IMR-90 (cell line): Measurements from ENCODE around the gene PGS1. TPM values are rescaled to one million over a fixed set of nuclear protein-coding genes. Genes with fewer than 3 reads are reported as not detected.

ENCODE experiments used
- ATAC-seq: fragments of 200-7000 bp; cut with Tn5 transposase; 2 replicates; pipeline ENCODE4 v1.9.1; 2020; ENCODE audit warnings: low read depth, mild to moderate bottlenecking, moderate library complexity
- BruUV-seq: library from RNA; stranded (reverse); fragments of 400-500 nt; replicated peaks from 2 replicates; lab custom pipeline; 2021; lab: Mats Ljungman, UMichigan
- CTCF ChIA-PET: fragments of 300-600 bp; formaldehyde crosslinking; extraction: SDS; loops from one replicate; lab custom pipeline; 2021; ENCODE audit warnings: antibody characterized with exemption; lab: Yijun Ruan, JAX
- POLR2A ChIA-PET: fragments of 300-600 bp; sonication (Branson Sonifier 250); formaldehyde crosslinking; loops from one replicate; lab custom pipeline; 2022; ENCODE audit warnings: antibody characterized with exemption; ENCODE audit not compliant: unreplicated experiment; lab: Charles Lee
- DNase-seq: peaks from one replicate; pipeline ENCODE4 v3.0.0; 2013
- H2AFZ ChIP-seq: replicated peaks from 2 replicates; pipeline ENCODE3; 2013; ENCODE audit warnings: low read length, mild to moderate bottlenecking; ENCODE audit not compliant: poor library complexity
- H2AK5ac ChIP-seq: 2 replicates; pipeline ENCODE4 v1.6.1; 2013; ENCODE audit warnings: low read depth, low read length, inconsistent platforms
- H2AK9ac ChIP-seq: replicated peaks from 2 replicates; pipeline ENCODE3; 2013; ENCODE audit warnings: mild to moderate bottlenecking, low read depth, low read length, moderate library complexity; ENCODE audit not compliant: poor library complexity
- H2BK120ac ChIP-seq: 2 replicates; pipeline ENCODE4 v1.6.1; 2013; ENCODE audit warnings: low read depth, low read length, inconsistent platforms
- H2BK15ac ChIP-seq: 3 replicates; pipeline ENCODE4 v1.6.1; 2013; ENCODE audit warnings: low read depth, low read length, inconsistent platforms
- H2BK20ac ChIP-seq: 2 replicates; pipeline ENCODE4 v1.6.1; 2013; ENCODE audit warnings: low read depth, mild to moderate bottlenecking, inconsistent platforms, low read length, moderate library complexity
- H2BK5ac ChIP-seq: 2 replicates; pipeline ENCODE4 v1.6.1; 2013; ENCODE audit warnings: mild to moderate bottlenecking, low read depth, low read length, inconsistent platforms; ENCODE audit not compliant: poor library complexity, severe bottlenecking
- H3K14ac ChIP-seq: replicated peaks from 2 replicates; pipeline ENCODE4 v1.6.1; 2013; ENCODE audit warnings: low read depth, low read length, inconsistent platforms
- H3K18ac ChIP-seq: 2 replicates; pipeline ENCODE4 v1.6.1; 2013; ENCODE audit warnings: low read depth, low read length, control low read depth
- H3K23ac ChIP-seq: 2 replicates; pipeline ENCODE4 v1.6.1; 2013; ENCODE audit warnings: low read depth, low read length, inconsistent platforms
- H3K27ac ChIP-seq: 2 replicates; pipeline ENCODE4 v1.5.1; 2013; ENCODE audit warnings: mild to moderate bottlenecking, control low read depth, low read length; ENCODE audit not compliant: insufficient read depth
- H3K27me3 ChIP-seq: 2 replicates; pipeline ENCODE4 v1.6.1; 2013; ENCODE audit warnings: low read length; ENCODE audit not compliant: control insufficient read depth, insufficient read depth
- H3K36me3 ChIP-seq: 2 replicates; pipeline ENCODE4 v1.6.1; 2013; ENCODE audit warnings: low read length, mixed read lengths; ENCODE audit not compliant: control insufficient read depth, insufficient read depth
- H3K4ac ChIP-seq: 2 replicates; pipeline ENCODE4 v1.6.1; 2013; ENCODE audit warnings: low read depth, low read length, inconsistent platforms
- H3K4me1 ChIP-seq: 2 replicates; pipeline ENCODE4 v1.6.1; 2013; ENCODE audit warnings: low read length, mixed read lengths; ENCODE audit not compliant: control insufficient read depth, insufficient read depth
- H3K4me2 ChIP-seq: 2 replicates; pipeline ENCODE4 v1.6.1; 2013; ENCODE audit warnings: low read depth, mild to moderate bottlenecking, control low read depth, low read length, moderate library complexity
- H3K4me3 ChIP-seq: 2 replicates; pipeline ENCODE4 v1.5.1; 2013; ENCODE audit warnings: low read depth, mild to moderate bottlenecking, control low read depth, low read length, moderate library complexity; ENCODE audit not compliant: insufficient read depth
- H3K56ac ChIP-seq: 2 replicates; pipeline ENCODE4 v1.6.1; 2013; ENCODE audit warnings: low read length, inconsistent platforms; ENCODE audit not compliant: insufficient read depth; ENCODE audit errors: extremely low read depth
- H3K79me1 ChIP-seq, 2 experiments: 2 replicates each; pipeline ENCODE4 v1.6.1; 2013; ENCODE audit warnings: low read length in 2 of 2, inconsistent platforms in 1 of 2, low read depth in 1 of 2
- H3K9ac ChIP-seq: 2 replicates; pipeline ENCODE4 v1.6.1; 2013; ENCODE audit warnings: low read depth, low read length, control low read depth
- H3K9me1 ChIP-seq: 2 replicates; pipeline ENCODE4 v1.6.1; 2013; ENCODE audit warnings: low read length, inconsistent platforms; ENCODE audit not compliant: insufficient read depth
- H3K9me3 ChIP-seq: 2 replicates; pipeline ENCODE4 v1.6.1; 2013; ENCODE audit warnings: low read length; ENCODE audit not compliant: control insufficient read depth, insufficient read depth
- H4K20me1 ChIP-seq: 2 replicates; pipeline ENCODE4 v1.6.1; 2013; ENCODE audit warnings: low read length, inconsistent platforms; ENCODE audit not compliant: insufficient read depth
- H4K5ac ChIP-seq: 2 replicates; pipeline ENCODE4 v1.6.1; 2013; ENCODE audit warnings: mild to moderate bottlenecking, low read depth, low read length, control low read depth
- H4K8ac ChIP-seq, 2 experiments: 2 replicates each; pipeline ENCODE4 v1.6.1; 2013; ENCODE audit warnings: low read depth in 2 of 2, low read length in 2 of 2, control low read depth in 1 of 2, inconsistent platforms in 1 of 2
- H4K91ac ChIP-seq: 2 replicates; pipeline ENCODE4 v1.6.1; 2013; ENCODE audit warnings: low read depth, low read length, inconsistent platforms; ENCODE audit not compliant: insufficient read depth
- BHLHE40 ChIP-seq: fragments of 150-350 bp; IDR thresholded peaks from 2 replicates; pipeline ENCODE4 v1.6.1; 2016; ENCODE audit warnings: mild to moderate bottlenecking, low read depth, low read length
- CEBPB ChIP-seq: IDR thresholded peaks from 2 replicates; pipeline ENCODE4 v1.6.1; 2012; ENCODE audit warnings: low read depth, low read length, improper control_type of control experiment
- CHD1 ChIP-seq: IDR thresholded peaks from 2 replicates; pipeline ENCODE4 v1.6.1; 2012; ENCODE audit warnings: low read depth, low read length, improper control_type of control experiment
- CTCF ChIP-seq: conservative IDR thresholded peaks from 2 replicates; pipeline ENCODE4 v1.5.1; 2012; ENCODE audit warnings: mild to moderate bottlenecking, low read depth, low read length, improper control_type of control experiment
- FOS ChIP-seq: fragments of 150-350 bp; IDR thresholded peaks from 2 replicates; pipeline ENCODE4 v1.6.1; 2016; ENCODE audit warnings: low read depth, low read length
- MAFK ChIP-seq: IDR thresholded peaks from 2 replicates; pipeline ENCODE4 v1.6.1; 2012; ENCODE audit warnings: low read depth, low read length, improper control_type of control experiment
- MAZ ChIP-seq: IDR thresholded peaks from 2 replicates; pipeline ENCODE4 v1.6.1; 2012; ENCODE audit warnings: low read depth, mild to moderate bottlenecking, low read length, improper control_type of control experiment, moderate library complexity, borderline replicate concordance
- MXI1 ChIP-seq: IDR thresholded peaks from 2 replicates; pipeline ENCODE4 v1.6.1; 2012; ENCODE audit warnings: low read depth, mild to moderate bottlenecking, low read length, moderate library complexity, borderline replicate concordance
- NFE2L2 ChIP-seq: fragments of 150-350 bp; IDR thresholded peaks from 2 replicates; pipeline ENCODE4 v1.6.1; 2016; ENCODE audit warnings: low read depth, mild to moderate bottlenecking, low read length
- POLR2A ChIP-seq: IDR thresholded peaks from 2 replicates; pipeline ENCODE4 v1.6.1; 2012; ENCODE audit warnings: mild to moderate bottlenecking, low read depth, low read length
- RAD21 ChIP-seq: IDR thresholded peaks from 2 replicates; pipeline ENCODE4 v1.6.1; 2012; ENCODE audit warnings: low read length, improper control_type of control experiment
- RCOR1 ChIP-seq: IDR thresholded peaks from 2 replicates; pipeline ENCODE4 v1.6.1; 2012; ENCODE audit warnings: mild to moderate bottlenecking, low read length, improper control_type of control experiment; ENCODE audit not compliant: insufficient replicate concordance
- RFX5 ChIP-seq: IDR thresholded peaks from 2 replicates; pipeline ENCODE4 v1.8.0; 2012; ENCODE audit warnings: low read depth, mild to moderate bottlenecking, low read length, moderate library complexity
- SMC3 ChIP-seq: fragments of 150-350 bp; IDR thresholded peaks from 2 replicates; pipeline ENCODE4 v1.6.1; 2016; ENCODE audit warnings: low read depth, mild to moderate bottlenecking, antibody characterized with exemption, low read length, moderate library complexity
- WGBS, 2 experiments: methylation state at CpG; one replicate each; pipeline versions ENCODE4 v1.1.5 to v1.1.7; 2013; ENCODE audit warnings: missing lambda C conversion rate in 2 of 2; ENCODE audit not compliant: insufficient read length in 1 of 2; ENCODE audit errors: extremely low coverage in 2 of 2; 5-methylcytosine and 5-hydroxymethylcytosine counted together
- dilution Hi-C: fragments of 300-500 bp; cut with HindIII; formaldehyde crosslinking; loops from one replicate; pipeline ENCODE4 v1.14.3; 2018; ENCODE audit warnings: low sequenced_read_pairs; ENCODE audit not compliant: unreplicated experiment
- in situ Hi-C: fragments of 300-500 bp; cut with MboI; formaldehyde crosslinking; loops from 3 replicates; pipeline ENCODE4 v1.14.3; 2019; ENCODE audit warnings: low sequenced_read_pairs, inconsistent platforms, mixed read lengths
- intact Hi-C: fragments of 100-400 bp; cut with micrococcal nuclease; formaldehyde crosslinking; loops from 2 replicates; pipeline ENCODE4 v1.10.0; 2022
- polyA plus RNA-seq, 3 experiments: library from polyadenylated mRNA; depleted of rRNA; stranded (reverse); fragments of >200 nt; gene quantifications; 2 replicates each; pipeline ENCODE4 v1.2.3, GENCODE V29; 2012; ENCODE audit warnings: low replicate concordance in 1 of 3
- total RNA-seq: library from RNA; depleted of rRNA; stranded (reverse); fragments of >200 nt; gene quantifications from 2 replicates; pipeline ENCODE4 v1.2.3, GENCODE V29; 2012
- TF ChIP-seq, protein P1 (sequence below): fragments of 150-350 bp; IDR thresholded peaks from 2 replicates; pipeline ENCODE4 v1.6.1; 2017; ENCODE audit warnings: mild to moderate bottlenecking, antibody characterized with exemption, low read length, low read depth
- TF ChIP-seq, protein P2 (sequence below): fragments of 150-350 bp; IDR thresholded peaks from 2 replicates; pipeline ENCODE4 v1.6.1; 2016; ENCODE audit warnings: low read depth, mild to moderate bottlenecking, low read length, moderate library complexity, borderline replicate concordance

PGS1 gene
- total and polyA plus RNA-seq, 2 of the 4 experiments (the other 2 are of a cell fraction): 18.5 to 43.2 TPM

GRCh38 chr17:78394209-78394608 is 15.8 kb downstream of the PGS1 start:
- H3K4me2 ChIP-seq: no peak overlapping the region
- no peak overlapping the region for H3K4ac ChIP-seq
- peaks cover 34% of the 10 kb centered on the region for H3K36me3 ChIP-seq
- no TSS peak for BruUV-seq
- H2AFZ ChIP-seq: no peak overlapping the region
- H4K20me1 ChIP-seq: peaks cover 46% of the 10 kb centered on the region
- H3K4me3 ChIP-seq: no peak overlapping the region
- no peak overlapping the region for H3K9ac ChIP-seq
- no peak overlapping the region for H2BK20ac ChIP-seq
- dilution Hi-C loops: no loop called here
- no peak for ATAC-seq
- no peaks in the 10 kb centered on the region for H3K27me3 ChIP-seq
- H3K56ac ChIP-seq: no peak overlapping the region
- no peak overlapping the region for H3K14ac ChIP-seq
- H2BK5ac ChIP-seq: no peak overlapping the region
- WGBS, 2 experiments: 95% methylated on average over 4 of the region's 7 CpGs; no CpG with 5 or more reads in 1 of the 2 experiments
- no peak for DNase-seq
- no peaks in the 10 kb centered on the region for H3K9me3 ChIP-seq
- no peak for TF ChIP-seq NFE2L2
- TF ChIP-seq MAZ: no peak
- TF ChIP-seq RCOR1: no peak
- TF ChIP-seq RAD21: no peak
- TF ChIP-seq CTCF: no peak
- no peak for TF ChIP-seq FOS
- TF ChIP-seq CHD1: no peak
- TF ChIP-seq POLR2A: no peak
- TF ChIP-seq RFX5: no peak
- no peak for TF ChIP-seq BHLHE40
- TF ChIP-seq, protein P1, sequence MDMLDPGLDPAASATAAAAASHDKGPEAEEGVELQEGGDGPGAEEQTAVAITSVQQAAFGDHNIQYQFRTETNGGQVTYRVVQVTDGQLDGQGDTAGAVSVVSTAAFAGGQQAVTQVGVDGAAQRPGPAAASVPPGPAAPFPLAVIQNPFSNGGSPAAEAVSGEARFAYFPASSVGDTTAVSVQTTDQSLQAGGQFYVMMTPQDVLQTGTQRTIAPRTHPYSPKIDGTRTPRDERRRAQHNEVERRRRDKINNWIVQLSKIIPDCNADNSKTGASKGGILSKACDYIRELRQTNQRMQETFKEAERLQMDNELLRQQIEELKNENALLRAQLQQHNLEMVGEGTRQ: no peak
- TF ChIP-seq, protein P2, sequence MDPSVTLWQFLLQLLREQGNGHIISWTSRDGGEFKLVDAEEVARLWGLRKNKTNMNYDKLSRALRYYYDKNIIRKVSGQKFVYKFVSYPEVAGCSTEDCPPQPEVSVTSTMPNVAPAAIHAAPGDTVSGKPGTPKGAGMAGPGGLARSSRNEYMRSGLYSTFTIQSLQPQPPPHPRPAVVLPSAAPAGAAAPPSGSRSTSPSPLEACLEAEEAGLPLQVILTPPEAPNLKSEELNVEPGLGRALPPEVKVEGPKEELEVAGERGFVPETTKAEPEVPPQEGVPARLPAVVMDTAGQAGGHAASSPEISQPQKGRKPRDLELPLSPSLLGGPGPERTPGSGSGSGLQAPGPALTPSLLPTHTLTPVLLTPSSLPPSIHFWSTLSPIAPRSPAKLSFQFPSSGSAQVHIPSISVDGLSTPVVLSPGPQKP: no peak
- TF ChIP-seq MXI1: no peak
- no peak for TF ChIP-seq SMC3
- no peak for TF ChIP-seq CEBPB
- TF ChIP-seq MAFK: no peak
- no peak overlapping the region for H2BK120ac ChIP-seq
- H2AK5ac ChIP-seq: peak overlapping the region; percentile 40; the same call in 1 of the 2 replicates
- H4K91ac ChIP-seq: no peak overlapping the region
- CTCF ChIA-PET: no interaction called here
- H4K8ac ChIP-seq: no peak overlapping the region
- H2BK15ac ChIP-seq: no peak overlapping the region
- no peak overlapping the region for H2AK9ac ChIP-seq
- H3K9me1 ChIP-seq: peaks cover 50% of the 10 kb centered on the region
- H3K79me1 ChIP-seq: peaks cover 46 to 90% of the 10 kb centered on the region in 2 experiments
- H3K4me1 ChIP-seq: peaks cover 29% of the 10 kb centered on the region
- in situ Hi-C loops: no loop called here
- intact Hi-C loops: no loop called here
- H4K5ac ChIP-seq: no peak overlapping the region
- POLR2A ChIA-PET: no interaction called here
- no peak overlapping the region for H3K27ac ChIP-seq
- no peak overlapping the region for H3K23ac ChIP-seq
- H3K18ac ChIP-seq: no peak overlapping the region
